GM12878 (cell line): ENCODE data around the gene TMEM150A. TPM values are rescaled to one million over a fixed set of nuclear protein-coding genes. Genes with fewer than 3 reads are reported as not detected.

Experiments
- CBX5 ChIP-seq: sonication (generic); IDR thresholded peaks from 2 replicates; pipeline ENCODE4 v1.6.1; 2016; ENCODE audit warnings: low read depth, moderate library complexity, mild to moderate bottlenecking, inconsistent platforms
- JUND ChIP-seq: IDR thresholded peaks from 2 replicates; pipeline ENCODE4 v1.6.1; 2012; ENCODE audit warnings: low read depth, mild to moderate bottlenecking, low read length, improper control_type of control experiment, moderate library complexity
- MEF2B ChIP-seq: fragments of 450-650 bp; IDR thresholded peaks from 2 replicates; pipeline ENCODE4 v1.6.1; 2018; ENCODE audit warnings: mild to moderate bottlenecking, moderate library complexity; ENCODE audit not compliant: partially characterized antibody, poor library complexity, severe bottlenecking
- MTA3 ChIP-seq: IDR thresholded peaks from 2 replicates; pipeline ENCODE4 v1.6.1; 2012; ENCODE audit warnings: low read length, inconsistent platforms, borderline replicate concordance
- RCOR1 ChIP-seq: conservative IDR thresholded peaks from 2 replicates; pipeline ENCODE4 v1.6.1; 2012; ENCODE audit warnings: low read depth, low read length, improper control_type of control experiment
- SMAD5 ChIP-seq: IDR thresholded peaks from 2 replicates; pipeline ENCODE4 v1.6.1; 2016; ENCODE audit warnings: antibody characterized with exemption, low read depth
- SUPT20H ChIP-seq: IDR thresholded peaks from 2 replicates; pipeline ENCODE4 v1.6.1; 2011; ENCODE audit warnings: low read depth, mild to moderate bottlenecking, low read length, moderate library complexity, borderline replicate concordance; ENCODE audit not compliant: control insufficient read depth
- polyA plus RNA-seq, 11 experiments: library from polyadenylated mRNA; depleted of rRNA in 4 of 11; unstranded in 6 of 11; stranded (reverse) in 5 of 11; fragments of >200 nt; fragmentation: Nextera tagmentation in 4 of 11; fragmentation: Illumina TruSeq in 1 of 11; extraction: Ambion mirVana in 4 of 11; extraction: Trizol in 1 of 11; gene quantifications; 1 replicate in 1 of 11; 2 replicates in 10 of 11; pipeline versions ENCODE4 v1.2.1 to v1.2.3, GENCODE V29; 2011 to 2016; ENCODE audit warnings: inconsistent platforms in 2 of 11, missing spikeins in 2 of 11, low read depth in 1 of 11
- total RNA-seq, 4 experiments: library from RNA; depleted of rRNA in 3 of 4; stranded (reverse); fragments of >200 nt in 3 of 4; fragmentation: Illumina TruSeq in 1 of 4; extraction: Trizol in 1 of 4; gene quantifications; 2 replicates each; pipeline versions ENCODE4 v1.2.1 to v1.2.3, GENCODE V29; 2013 to 2021
- TF ChIP-seq, protein P1 (sequence below): fragments of 150-350 bp; IDR thresholded peaks from 2 replicates; pipeline ENCODE4 v1.6.1; 2016; ENCODE audit warnings: low read depth, low read length
- TF ChIP-seq, protein P2 (sequence below): IDR thresholded peaks from 2 replicates; pipeline ENCODE4 v1.6.1; 2011; ENCODE audit warnings: borderline replicate concordance, low read depth, mild to moderate bottlenecking, moderate library complexity, low read length; ENCODE audit not compliant: insufficient read depth, poor library complexity, severe bottlenecking
- TF ChIP-seq, protein P3 (sequence below): fragments of 450-650 bp; conservative IDR thresholded peaks from 2 replicates; pipeline ENCODE4 v1.6.1; 2017; ENCODE audit warnings: mild to moderate bottlenecking, moderate library complexity
- TF ChIP-seq, protein P4 (sequence below): fragments of 450-650 bp; formaldehyde crosslinking; IDR thresholded peaks from 2 replicates; pipeline ENCODE4 v1.5.0; 2022; ENCODE audit warnings: mild to moderate bottlenecking, missing genetic modification characterization
- TF ChIP-seq, protein P5 (sequence below): IDR thresholded peaks from 2 replicates; pipeline ENCODE4 v1.6.1; 2012; ENCODE audit warnings: low read length, inconsistent platforms
- TF ChIP-seq, protein P6 (sequence below): IDR thresholded peaks from 2 replicates; pipeline ENCODE4 v1.6.1; 2011; ENCODE audit warnings: low read depth, mild to moderate bottlenecking, low read length, moderate library complexity, borderline replicate concordance; ENCODE audit errors: extremely low read depth
- TF ChIP-seq, protein P7 (sequence below): IDR thresholded peaks from 2 replicates; pipeline ENCODE4 v1.6.1; 2012; ENCODE audit warnings: low read depth, low read length, improper control_type of control experiment

The TMEM150A gene
- total and polyA plus RNA-seq, 10 of the 15 experiments (the other 5 are each of a cell fraction or from before 2014, with no cell fraction given), result 0.45 to 4.4 (median 2.6) TPM

DNA sequence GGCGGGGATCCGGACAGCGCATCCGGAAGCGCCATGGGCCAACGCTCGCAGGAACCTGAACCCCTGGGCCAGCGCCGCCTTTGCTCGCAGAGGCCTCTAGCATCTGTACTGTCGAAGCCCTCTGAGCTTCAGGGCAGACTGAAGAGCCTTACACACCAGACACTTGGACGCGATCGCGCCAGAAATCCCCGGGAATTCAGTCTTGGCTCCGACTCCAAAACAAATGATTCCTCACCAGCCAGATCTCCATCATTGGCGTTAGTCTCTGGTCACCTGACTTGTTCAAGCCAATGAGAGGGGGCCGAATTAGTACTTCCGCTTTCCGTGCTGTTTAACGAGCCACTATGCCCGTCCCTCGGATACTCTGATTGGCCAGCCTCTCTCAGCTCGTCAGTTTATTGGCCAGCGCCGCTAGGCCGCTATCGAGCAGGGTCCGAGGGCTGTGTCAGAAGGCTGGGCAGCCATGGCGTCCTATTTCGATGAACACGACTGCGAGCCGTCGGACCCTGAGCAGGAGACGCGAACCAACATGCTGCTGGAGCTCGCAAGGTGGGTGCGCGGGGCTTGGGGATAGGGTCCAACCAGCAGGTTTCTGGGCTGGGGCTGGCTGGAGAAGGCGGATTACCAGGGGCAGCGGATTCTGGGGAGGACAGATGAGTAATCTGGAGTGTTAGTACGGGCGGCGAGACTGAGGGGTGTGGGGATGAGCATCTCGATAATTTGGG, 7.0 kb downstream of the TMEM150A start, which contains the start of gene RNF181 (continued):
- TF ChIP-seq, protein P1, sequence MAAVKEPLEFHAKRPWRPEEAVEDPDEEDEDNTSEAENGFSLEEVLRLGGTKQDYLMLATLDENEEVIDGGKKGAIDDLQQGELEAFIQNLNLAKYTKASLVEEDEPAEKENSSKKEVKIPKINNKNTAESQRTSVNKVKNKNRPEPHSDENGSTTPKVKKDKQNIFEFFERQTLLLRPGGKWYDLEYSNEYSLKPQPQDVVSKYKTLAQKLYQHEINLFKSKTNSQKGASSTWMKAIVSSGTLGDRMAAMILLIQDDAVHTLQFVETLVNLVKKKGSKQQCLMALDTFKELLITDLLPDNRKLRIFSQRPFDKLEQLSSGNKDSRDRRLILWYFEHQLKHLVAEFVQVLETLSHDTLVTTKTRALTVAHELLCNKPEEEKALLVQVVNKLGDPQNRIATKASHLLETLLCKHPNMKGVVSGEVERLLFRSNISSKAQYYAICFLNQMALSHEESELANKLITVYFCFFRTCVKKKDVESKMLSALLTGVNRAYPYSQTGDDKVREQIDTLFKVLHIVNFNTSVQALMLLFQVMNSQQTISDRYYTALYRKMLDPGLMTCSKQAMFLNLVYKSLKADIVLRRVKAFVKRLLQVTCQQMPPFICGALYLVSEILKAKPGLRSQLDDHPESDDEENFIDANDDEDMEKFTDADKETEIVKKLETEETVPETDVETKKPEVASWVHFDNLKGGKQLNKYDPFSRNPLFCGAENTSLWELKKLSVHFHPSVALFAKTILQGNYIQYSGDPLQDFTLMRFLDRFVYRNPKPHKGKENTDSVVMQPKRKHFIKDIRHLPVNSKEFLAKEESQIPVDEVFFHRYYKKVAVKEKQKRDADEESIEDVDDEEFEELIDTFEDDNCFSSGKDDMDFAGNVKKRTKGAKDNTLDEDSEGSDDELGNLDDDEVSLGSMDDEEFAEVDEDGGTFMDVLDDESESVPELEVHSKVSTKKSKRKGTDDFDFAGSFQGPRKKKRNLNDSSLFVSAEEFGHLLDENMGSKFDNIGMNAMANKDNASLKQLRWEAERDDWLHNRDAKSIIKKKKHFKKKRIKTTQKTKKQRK, result no peak; the same call in 1 of the 2 replicates
- TF ChIP-seq, protein P2, sequence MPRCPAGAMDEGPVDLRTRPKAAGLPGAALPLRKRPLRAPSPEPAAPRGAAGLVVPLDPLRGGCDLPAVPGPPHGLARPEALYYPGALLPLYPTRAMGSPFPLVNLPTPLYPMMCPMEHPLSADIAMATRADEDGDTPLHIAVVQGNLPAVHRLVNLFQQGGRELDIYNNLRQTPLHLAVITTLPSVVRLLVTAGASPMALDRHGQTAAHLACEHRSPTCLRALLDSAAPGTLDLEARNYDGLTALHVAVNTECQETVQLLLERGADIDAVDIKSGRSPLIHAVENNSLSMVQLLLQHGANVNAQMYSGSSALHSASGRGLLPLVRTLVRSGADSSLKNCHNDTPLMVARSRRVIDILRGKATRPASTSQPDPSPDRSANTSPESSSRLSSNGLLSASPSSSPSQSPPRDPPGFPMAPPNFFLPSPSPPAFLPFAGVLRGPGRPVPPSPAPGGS, result no peak
- TF ChIP-seq JUND (no peak), MEF2B (no peak), RCOR1 (no peak), MTA3 (no peak), SMAD5 (0 out of 2 replicates have a peak, but pooled peaks have one; percentile 48), SUPT20H (no peak), CBX5 (no peak)
- TF ChIP-seq, protein P3, sequence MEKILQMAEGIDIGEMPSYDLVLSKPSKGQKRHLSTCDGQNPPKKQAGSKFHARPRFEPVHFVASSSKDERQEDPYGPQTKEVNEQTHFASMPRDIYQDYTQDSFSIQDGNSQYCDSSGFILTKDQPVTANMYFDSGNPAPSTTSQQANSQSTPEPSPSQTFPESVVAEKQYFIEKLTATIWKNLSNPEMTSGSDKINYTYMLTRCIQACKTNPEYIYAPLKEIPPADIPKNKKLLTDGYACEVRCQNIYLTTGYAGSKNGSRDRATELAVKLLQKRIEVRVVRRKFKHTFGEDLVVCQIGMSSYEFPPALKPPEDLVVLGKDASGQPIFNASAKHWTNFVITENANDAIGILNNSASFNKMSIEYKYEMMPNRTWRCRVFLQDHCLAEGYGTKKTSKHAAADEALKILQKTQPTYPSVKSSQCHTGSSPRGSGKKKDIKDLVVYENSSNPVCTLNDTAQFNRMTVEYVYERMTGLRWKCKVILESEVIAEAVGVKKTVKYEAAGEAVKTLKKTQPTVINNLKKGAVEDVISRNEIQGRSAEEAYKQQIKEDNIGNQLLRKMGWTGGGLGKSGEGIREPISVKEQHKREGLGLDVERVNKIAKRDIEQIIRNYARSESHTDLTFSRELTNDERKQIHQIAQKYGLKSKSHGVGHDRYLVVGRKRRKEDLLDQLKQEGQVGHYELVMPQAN, result peak; percentile 72
- TF ChIP-seq, protein P4, sequence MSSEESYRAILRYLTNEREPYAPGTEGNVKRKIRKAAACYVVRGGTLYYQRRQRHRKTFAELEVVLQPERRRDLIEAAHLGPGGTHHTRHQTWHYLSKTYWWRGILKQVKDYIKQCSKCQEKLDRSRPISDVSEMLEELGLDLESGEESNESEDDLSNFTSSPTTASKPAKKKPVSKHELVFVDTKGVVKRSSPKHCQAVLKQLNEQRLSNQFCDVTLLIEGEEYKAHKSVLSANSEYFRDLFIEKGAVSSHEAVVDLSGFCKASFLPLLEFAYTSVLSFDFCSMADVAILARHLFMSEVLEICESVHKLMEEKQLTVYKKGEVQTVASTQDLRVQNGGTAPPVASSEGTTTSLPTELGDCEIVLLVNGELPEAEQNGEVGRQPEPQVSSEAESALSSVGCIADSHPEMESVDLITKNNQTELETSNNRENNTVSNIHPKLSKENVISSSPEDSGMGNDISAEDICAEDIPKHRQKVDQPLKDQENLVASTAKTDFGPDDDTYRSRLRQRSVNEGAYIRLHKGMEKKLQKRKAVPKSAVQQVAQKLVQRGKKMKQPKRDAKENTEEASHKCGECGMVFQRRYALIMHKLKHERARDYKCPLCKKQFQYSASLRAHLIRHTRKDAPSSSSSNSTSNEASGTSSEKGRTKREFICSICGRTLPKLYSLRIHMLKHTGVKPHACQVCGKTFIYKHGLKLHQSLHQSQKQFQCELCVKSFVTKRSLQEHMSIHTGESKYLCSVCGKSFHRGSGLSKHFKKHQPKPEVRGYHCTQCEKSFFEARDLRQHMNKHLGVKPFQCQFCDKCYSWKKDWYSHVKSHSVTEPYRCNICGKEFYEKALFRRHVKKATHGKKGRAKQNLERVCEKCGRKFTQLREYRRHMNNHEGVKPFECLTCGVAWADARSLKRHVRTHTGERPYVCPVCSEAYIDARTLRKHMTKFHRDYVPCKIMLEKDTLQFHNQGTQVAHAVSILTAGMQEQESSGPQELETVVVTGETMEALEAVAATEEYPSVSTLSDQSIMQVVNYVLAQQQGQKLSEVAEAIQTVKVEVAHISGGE (CRISPR knock-in tag), result no peak
- TF ChIP-seq, protein P5, sequence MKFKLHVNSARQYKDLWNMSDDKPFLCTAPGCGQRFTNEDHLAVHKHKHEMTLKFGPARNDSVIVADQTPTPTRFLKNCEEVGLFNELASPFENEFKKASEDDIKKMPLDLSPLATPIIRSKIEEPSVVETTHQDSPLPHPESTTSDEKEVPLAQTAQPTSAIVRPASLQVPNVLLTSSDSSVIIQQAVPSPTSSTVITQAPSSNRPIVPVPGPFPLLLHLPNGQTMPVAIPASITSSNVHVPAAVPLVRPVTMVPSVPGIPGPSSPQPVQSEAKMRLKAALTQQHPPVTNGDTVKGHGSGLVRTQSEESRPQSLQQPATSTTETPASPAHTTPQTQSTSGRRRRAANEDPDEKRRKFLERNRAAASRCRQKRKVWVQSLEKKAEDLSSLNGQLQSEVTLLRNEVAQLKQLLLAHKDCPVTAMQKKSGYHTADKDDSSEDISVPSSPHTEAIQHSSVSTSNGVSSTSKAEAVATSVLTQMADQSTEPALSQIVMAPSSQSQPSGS, result no peak
- TF ChIP-seq, protein P6, sequence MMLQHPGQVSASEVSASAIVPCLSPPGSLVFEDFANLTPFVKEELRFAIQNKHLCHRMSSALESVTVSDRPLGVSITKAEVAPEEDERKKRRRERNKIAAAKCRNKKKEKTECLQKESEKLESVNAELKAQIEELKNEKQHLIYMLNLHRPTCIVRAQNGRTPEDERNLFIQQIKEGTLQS, result no peak
- TF ChIP-seq, protein P7, sequence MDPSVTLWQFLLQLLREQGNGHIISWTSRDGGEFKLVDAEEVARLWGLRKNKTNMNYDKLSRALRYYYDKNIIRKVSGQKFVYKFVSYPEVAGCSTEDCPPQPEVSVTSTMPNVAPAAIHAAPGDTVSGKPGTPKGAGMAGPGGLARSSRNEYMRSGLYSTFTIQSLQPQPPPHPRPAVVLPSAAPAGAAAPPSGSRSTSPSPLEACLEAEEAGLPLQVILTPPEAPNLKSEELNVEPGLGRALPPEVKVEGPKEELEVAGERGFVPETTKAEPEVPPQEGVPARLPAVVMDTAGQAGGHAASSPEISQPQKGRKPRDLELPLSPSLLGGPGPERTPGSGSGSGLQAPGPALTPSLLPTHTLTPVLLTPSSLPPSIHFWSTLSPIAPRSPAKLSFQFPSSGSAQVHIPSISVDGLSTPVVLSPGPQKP, result peak; percentile 63
